ENCODE measurements around the gene SLC25A52.
"Not testable (repeated sequence)": the region's sequence is repeated elsewhere in the genome, so short reads cannot be mapped to it uniquely, and the experiment has no call there.

Gene SLC25A52

GRCh38 chr18:31740180-31740579, 20.5 kb downstream of the SLC25A52 start:
- no peak for DNase-seq

GRCh38 chr18:31739651-31740050, 21.0 kb downstream of the SLC25A52 start:
- DNase-seq: no peak

- no peak for DNase-seq
Observed at GRCh38 chr18:31738460-31739407, 21.9 kb downstream of the SLC25A52 start.

- no peak for DNase-seq
Observed at GRCh38 chr18:31736630-31737029, 24.1 kb downstream of the SLC25A52 start.

- no peak for DNase-seq
Observed at GRCh38 chr18:31731628-31732027, 29.1 kb downstream of the SLC25A52 start.

GRCh38 chr18:31729196-31729595, 31.5 kb downstream of the SLC25A52 start:
- not testable (repeated sequence) for DNase-seq

GRCh38 chr18:31723990-31724711, 36.5 kb downstream of the SLC25A52 start:
- DNase-seq: no peak

- no peak for DNase-seq
Observed at GRCh38 chr18:31723639-31723989, 37.1 kb downstream of the SLC25A52 start.

- DNase-seq: peak; percentile 70 to 75
Observed at GRCh38 chr18:31722369-31722957, 38.2 kb downstream of the SLC25A52 start.

GRCh38 chr18:31721601-31722000, 39.1 kb downstream of the SLC25A52 start:
- DNase-seq: no peak

- no peak for DNase-seq
Observed at GRCh38 chr18:31720867-31721266, 39.8 kb downstream of the SLC25A52 start.

- DNase-seq: no peak
Observed at GRCh38 chr18:31719363-31720006, 41.2 kb downstream of the SLC25A52 start.

- DNase-seq: no peak
Observed at GRCh38 chr18:31718386-31718785, 42.3 kb downstream of the SLC25A52 start.

GRCh38 chr18:31716362-31716761, 44.3 kb downstream of the SLC25A52 start:
- DNase-seq: no peak

- DNase-seq: no peak
Observed at GRCh38 chr18:31711365-31712172, 49.1 kb downstream of the SLC25A52 start.

- DNase-seq: no peak
Observed at GRCh38 chr18:31710826-31711225, 49.9 kb downstream of the SLC25A52 start.
